ENCODE measurements around the gene MPEG1.

GRCh38 chr11:59197991-59198390 is 14.7 kb downstream of the MPEG1 start:
- TF ChIP-seq, protein P1, sequence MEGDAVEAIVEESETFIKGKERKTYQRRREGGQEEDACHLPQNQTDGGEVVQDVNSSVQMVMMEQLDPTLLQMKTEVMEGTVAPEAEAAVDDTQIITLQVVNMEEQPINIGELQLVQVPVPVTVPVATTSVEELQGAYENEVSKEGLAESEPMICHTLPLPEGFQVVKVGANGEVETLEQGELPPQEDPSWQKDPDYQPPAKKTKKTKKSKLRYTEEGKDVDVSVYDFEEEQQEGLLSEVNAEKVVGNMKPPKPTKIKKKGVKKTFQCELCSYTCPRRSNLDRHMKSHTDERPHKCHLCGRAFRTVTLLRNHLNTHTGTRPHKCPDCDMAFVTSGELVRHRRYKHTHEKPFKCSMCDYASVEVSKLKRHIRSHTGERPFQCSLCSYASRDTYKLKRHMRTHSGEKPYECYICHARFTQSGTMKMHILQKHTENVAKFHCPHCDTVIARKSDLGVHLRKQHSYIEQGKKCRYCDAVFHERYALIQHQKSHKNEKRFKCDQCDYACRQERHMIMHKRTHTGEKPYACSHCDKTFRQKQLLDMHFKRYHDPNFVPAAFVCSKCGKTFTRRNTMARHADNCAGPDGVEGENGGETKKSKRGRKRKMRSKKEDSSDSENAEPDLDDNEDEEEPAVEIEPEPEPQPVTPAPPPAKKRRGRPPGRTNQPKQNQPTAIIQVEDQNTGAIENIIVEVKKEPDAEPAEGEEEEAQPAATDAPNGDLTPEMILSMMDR (IDR thresholded peaks at IDR 0.05; ENCODE audit: low read length) = no peak
- TF ChIP-seq EZH2phosphoT487 (IDR thresholded peaks at IDR 0.05; ENCODE audit: low read length) = no peak

All from MM.1S (cell line).